Posterior cingulate gyrus (tissue), 11 donors: Measurements from ENCODE around the gene PFKP.

Experiments used
- DNase-seq, 10 donors: peaks; one replicate each; pipeline versions ENCODE4 v3.0.0 to v3.0.0-alpha.2; 2020 to 2021; ENCODE audit warnings: mixed read lengths in 3 of 10
- intact Hi-C: fragments of 100-400 bp; cut with DNase I; formaldehyde crosslinking; loops from one replicate; pipeline ENCODE4 v1.15.1; 2023

Gene PFKP

GRCh38 chr10:3109196-3109595, 41.8 kb downstream of the PFKP start:
- intact Hi-C loops = no loop called here
- DNase-seq = peak in 1 of 10 donors; percentile 83

GRCh38 chr10:3109633-3110032, 42.3 kb downstream of the PFKP start:
- intact Hi-C loops = no loop called here
- peak in 1 of 10 donors; percentile 55 for DNase-seq

DNA sequence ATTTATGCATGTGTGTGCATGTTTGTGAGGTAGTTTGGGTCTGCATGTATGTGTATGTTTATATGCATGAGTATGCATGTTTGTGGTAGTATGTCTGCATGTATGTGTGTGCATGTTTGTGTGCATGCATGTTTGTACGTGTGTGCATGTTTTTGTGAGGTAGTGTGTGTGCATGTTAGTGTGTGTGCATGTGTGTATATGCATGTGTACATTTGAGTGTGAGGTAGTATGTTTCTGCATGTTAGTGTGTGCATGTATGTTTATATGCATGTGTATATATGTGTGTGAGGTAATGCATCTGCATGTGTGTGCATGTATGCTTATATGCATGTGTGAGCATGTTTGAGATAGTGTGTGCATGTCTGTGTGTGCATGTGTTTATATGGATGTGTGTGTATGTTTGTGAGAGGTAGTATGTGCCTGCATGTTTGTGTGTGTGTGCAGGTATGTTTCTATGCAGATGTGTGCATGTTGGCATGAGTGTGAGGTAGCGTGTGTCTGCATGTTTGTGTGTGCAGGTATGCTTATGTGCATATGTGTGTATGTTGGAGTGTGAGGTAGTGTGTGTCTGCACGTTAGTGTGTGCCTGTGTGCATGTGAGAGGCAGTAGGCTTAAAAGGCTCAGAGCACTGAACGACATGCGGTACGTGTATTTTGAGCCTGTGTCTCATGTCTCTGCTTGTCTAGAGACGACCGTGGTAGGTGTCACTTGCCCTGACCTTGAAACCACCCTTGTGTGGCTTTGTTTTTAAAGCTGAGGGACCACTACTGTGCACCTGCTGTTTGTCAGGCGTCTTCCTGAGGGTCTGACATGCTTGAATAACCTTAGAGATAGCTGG, 43.7 kb downstream of the PFKP start:
- DNase-seq = peak in 2 of 10 donors; percentile 19 to 42
- intact Hi-C loops = no loop called here

GRCh38 chr10:3111621-3112163, 44.3 kb downstream of the PFKP start:
- intact Hi-C loops = no loop called here
- peak in 2 of 10 donors; percentile 16 to 82 for DNase-seq

- intact Hi-C loops = no loop called here
- DNase-seq = peak in 1 of 10 donors; percentile 47
Measured at GRCh38 chr10:3113343-3113720, 46.0 kb downstream of the PFKP start.

GRCh38 chr10:3115685-3116084, 48.3 kb downstream of the PFKP start:
- DNase-seq = no peak
- intact Hi-C loops = no loop called here

GRCh38 chr10:3116508-3117100, 49.3 kb downstream of the PFKP start:
- intact Hi-C loops = no loop called here
- peak in 2 of 10 donors; percentile 54 to 73 for DNase-seq

DNA sequence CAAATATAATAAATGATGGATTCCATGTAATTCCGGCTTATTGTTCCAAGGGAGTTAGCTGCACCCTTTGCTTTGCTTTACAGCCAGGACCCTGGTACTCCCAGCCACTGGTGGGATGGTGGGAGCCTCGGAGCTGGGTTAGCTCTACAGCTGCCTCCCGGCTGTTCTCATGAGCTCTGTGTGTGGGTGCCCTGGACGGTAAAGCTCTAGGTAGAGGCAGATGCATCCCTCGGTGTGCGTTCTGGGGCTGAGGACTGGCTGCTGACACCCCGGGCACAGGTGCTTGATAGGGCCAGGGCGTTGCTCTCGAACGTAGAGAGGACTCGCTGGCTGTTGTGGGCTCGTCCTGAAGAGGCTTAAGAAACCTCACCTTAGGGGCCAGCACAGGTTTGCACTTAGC, 50.1 kb downstream of the PFKP start:
- no peak for DNase-seq
- intact Hi-C loops = no loop called here

DNA sequence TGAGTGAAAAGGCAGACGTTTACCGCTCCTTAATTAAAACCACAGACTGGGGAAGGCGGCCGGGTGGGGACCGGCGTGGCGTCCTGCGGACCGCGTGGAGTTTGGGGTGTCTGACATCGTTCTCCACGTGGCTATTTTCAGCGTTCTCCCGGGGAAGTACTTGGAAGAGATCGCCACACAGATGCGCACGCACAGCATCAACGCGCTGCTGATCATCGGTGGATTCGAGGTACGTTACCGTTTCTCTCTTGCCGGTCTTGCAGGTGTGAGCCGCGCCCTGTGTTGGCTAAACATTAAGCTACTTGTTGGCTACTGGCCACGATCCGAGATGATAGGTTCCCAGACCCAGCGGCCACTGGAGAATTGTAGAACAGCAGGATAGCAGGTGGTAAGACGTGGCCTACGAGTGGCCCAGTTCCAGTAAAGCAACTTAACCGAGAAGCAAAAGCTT, 51.3 kb downstream of the PFKP start:
- DNase-seq = no peak
- intact Hi-C loops = no loop called here

- intact Hi-C loops = no loop called here
- peak in 1 of 10 donors; percentile 75 for DNase-seq
Measured at GRCh38 chr10:3119796-3120459, 52.6 kb downstream of the PFKP start.

- intact Hi-C loops = no loop called here
Measured at GRCh38 chr10:3122034-3122433, 54.7 kb downstream of the PFKP start.

GRCh38 chr10:3122486-3123205, 55.3 kb downstream of the PFKP start:
- DNase-seq = peak in 2 of 10 donors; percentile 72 to 74
- intact Hi-C loops = no loop called here

More at GRCh38 chr10:3122034-3122433, 54.7 kb downstream of the PFKP start:
- DNase-seq = peak in 2 of 10 donors; percentile 43 to 59

- intact Hi-C loops = no loop called here
- DNase-seq = peak in 2 of 10 donors; percentile 83 to 84
Measured at GRCh38 chr10:3123571-3124411, 56.4 kb downstream of the PFKP start.

GRCh38 chr10:3124412-3125175, 57.2 kb downstream of the PFKP start:
- intact Hi-C loops = no loop called here
- DNase-seq = peak in 2 of 10 donors; percentile 72 to 78

DNA sequence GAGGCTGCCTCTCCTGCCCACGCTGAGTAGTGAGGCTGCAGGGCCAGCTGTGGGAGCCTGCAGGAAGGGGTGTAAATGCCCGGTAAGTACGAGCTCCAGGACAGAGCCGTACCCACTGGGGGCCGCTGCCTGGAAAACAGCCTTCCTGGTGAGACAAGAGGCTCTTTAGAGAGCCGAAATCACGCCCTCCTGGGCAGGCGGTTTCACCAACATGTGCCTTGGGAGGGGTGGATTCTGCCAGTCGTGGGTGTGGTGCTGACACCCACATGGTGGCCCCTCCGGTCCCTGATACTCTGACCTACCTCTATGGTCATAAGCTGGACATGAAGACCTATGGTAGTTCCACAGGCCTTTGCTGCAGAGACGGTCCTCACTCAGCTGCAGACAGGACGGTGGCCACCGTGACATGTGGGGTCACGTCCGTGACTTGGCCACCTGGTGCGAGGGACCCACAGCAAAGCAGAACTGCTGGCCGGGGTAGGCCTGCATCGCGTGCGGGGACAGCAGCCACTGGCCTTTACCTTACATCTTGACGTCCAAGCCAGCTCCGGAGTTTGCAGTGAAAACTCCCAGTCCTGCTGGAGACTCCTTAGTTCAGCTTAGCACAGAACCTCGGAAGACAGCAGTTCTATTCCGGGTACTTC, 58.3 kb downstream of the PFKP start:
- intact Hi-C loops = no loop called here
- DNase-seq = peak in 2 of 10 donors; percentile 76 to 81

DNA sequence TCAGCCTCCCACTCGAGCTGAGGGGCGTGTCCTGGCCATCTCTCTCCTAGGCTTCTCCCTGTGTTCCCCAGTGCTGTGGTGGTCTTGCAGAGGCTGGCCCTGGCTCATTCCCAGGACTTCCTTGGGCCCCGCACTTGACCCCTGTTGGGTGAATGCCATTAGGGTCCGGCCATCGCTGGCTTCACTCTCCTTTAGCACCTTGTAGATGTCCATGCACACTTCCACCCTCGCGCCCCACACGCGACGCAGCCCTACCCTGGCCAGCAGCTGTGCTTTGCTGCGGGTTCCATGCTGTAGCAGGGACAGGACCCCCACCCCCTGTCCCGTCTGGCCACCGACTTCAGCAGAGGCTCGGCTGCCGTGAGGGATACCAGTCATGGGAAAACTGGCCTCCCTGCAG, 58.9 kb downstream of the PFKP start:
- peak in 2 of 10 donors; percentile 74 to 80 for DNase-seq
- intact Hi-C loops = no loop called here

GRCh38 chr10:3126741-3127346, 59.5 kb downstream of the PFKP start:
- peak in 2 of 10 donors; percentile 81 to 84 for DNase-seq
- intact Hi-C loops = no loop called here

GRCh38 chr10:3127921-3128320, 60.6 kb downstream of the PFKP start:
- DNase-seq = peak in 2 of 10 donors; percentile 6 to 76
- intact Hi-C loops = no loop called here
